ENCODE measurements around the gene SP140. TPM values are rescaled to one million over a fixed set of nuclear protein-coding genes. Genes with fewer than 3 reads are reported as not detected.

Gene SP140
- total RNA-seq (2011; cell fraction: chromatin; rRNA removed; ENCODE audit: low replicate concordance), result 4.1 and 5.6 TPM in 2 replicates
- 1.8 TPM in 2 replicates for total RNA-seq (2011; cell fraction: nucleolus; rRNA removed)
- 2.7 and 3.7 TPM in 2 replicates for total RNA-seq (2011; cell fraction: nucleoplasm; rRNA removed)
- total RNA-seq (2014; rRNA removed) (not detected in 2 replicates), total RNA-seq (2014; rRNA removed; fragmentation: Illumina TruSeq; extraction: Trizol) (0.41 and 0.65 TPM in 2 replicates), total RNA-seq (2015; rRNA removed; fragmentation: Illumina TruSeq; extraction: Trizol) (0.65 TPM in 1 of 2 replicates, not detected in the other), total RNA-seq (2021) (0.25 and 0.35 TPM in 2 replicates), polyA plus RNA-seq (2011; rRNA removed) (1.0 and 1.6 TPM in 2 replicates), polyA plus RNA-seq (2014; fragmentation: Illumina TruSeq; extraction: Trizol) (0.49 TPM in 1 of 2 replicates, not detected in the other), polyA plus RNA-seq (2014; fragmentation: Nextera tagmentation; extraction: Ambion mirVana) (under 1 TPM; 0.04 to 0.35 TPM), polyA plus RNA-seq (2014; rRNA removed) (0.19 and 1.1 TPM in 2 replicates), polyA minus RNA-seq (2011; rRNA and poly(A)+ RNA removed) (0.81 and 1.4 TPM in 2 replicates), Bru-seq, nascent RNA (percentile 10 among the genes with signal in this experiment), BruChase-seq, experiment 1, labeled RNA remaining after a 2-hour chase (percentile 11 among the genes with signal in this experiment), BruChase-seq, experiment 2, labeled RNA remaining after a 6-hour chase (percentile 12 among the genes with signal in this experiment)
- polyA plus RNA-seq (2011; cell fraction: cytosol; rRNA removed), result 0.31 TPM in 1 of 2 replicates, not detected in the other
- 3.9 and 4.7 TPM in 2 replicates for polyA plus RNA-seq (2011; cell fraction: nucleus; rRNA removed)
- 0.38 and 1.0 TPM in 2 replicates for polyA plus RNA-seq (2012)
- polyA minus RNA-seq (2011; cell fraction: cytosol; rRNA and poly(A)+ RNA removed), result not detected in 2 replicates
- polyA minus RNA-seq (2011; cell fraction: nucleus; rRNA and poly(A)+ RNA removed), result 1.5 and 4.9 TPM in 2 replicates
- long read RNA-seq, experiment 1, result 0 reads
- long read RNA-seq, experiment 2, result 0 reads
- long read RNA-seq, experiment 3, result 0 reads

DNA sequence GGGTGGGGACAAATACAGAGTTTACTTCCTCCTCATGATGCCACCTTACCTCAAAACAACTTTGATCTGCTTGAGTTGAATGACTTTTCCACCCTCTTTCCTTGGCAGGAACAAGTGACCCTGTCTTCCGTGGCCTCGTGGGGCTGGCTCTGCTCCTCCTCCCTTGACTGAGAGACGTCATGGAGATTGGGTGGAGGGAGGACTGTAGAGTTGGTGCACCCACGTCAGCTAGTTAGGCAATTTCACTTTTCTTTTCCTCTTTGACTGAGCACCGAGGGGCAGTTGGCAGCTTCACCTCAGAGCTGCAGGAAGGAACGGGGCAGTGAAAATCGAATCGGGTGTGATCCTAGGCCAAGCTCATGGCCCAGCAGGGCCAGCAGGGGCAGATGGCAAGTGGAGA is at the start of gene SP140:
Gene SP140, plus strand, starts transcription at position 251 of the 400 bp plus-strand sequence. Its CDS starts 109 bp downstream, at position 360.
- no peak within 1 kb of the TSS for H3K4me2 ChIP-seq (ENCODE audit: insufficient read depth, low read length)
- H3K27ac ChIP-seq (ENCODE audit: extremely low read depth, low read depth, low read length), result no peak within 1 kb of the TSS
- no peaks in the 10 kb centered on the region for H3K4me1 ChIP-seq (replicated peaks in 1 of 2; ENCODE audit: control insufficient read depth in 2 of 2, insufficient read depth in 2 of 2, low read length in 2 of 2)
- H3K27me3 ChIP-seq (ENCODE audit: control insufficient read depth in 2 of 2, insufficient read depth in 2 of 2, low read length in 2 of 2), result no peaks in the 10 kb centered on the region
- BruUV-seq (replicated peaks), result no TSS peak
- H2AFZ ChIP-seq (ENCODE audit: low read depth, low read length), result peak within 1 kb of the TSS; percentile 55; the same call in 1 of the 2 replicates
- intact Hi-C loops (cut with micrococcal nuclease) (no loop called here), in situ Hi-C loops (cut with MboI) (no loop called here)
- POLR2A ChIA-PET, result no interaction called here
- no peaks in the 10 kb centered on the region for H3K79me2 ChIP-seq (ENCODE audit: control insufficient read depth, insufficient read depth, low read length)
- H3K4me3 ChIP-seq, result no peak within 1 kb of the TSS
- CTCF ChIA-PET (ENCODE audit: low intra/inter-chr PET ratio), result no interaction called here
- H3K9ac ChIP-seq (ENCODE audit: insufficient read depth in 1 of 2, low read depth in 2 of 2, low read length in 2 of 2), result no peak within 1 kb of the TSS
- peaks cover 3% of the 10 kb centered on the region for H3K9me3 ChIP-seq (replicated peaks; ENCODE audit: control insufficient read depth, insufficient read depth, low read depth, low read length)
- DNase-seq (ENCODE audit: extremely low read depth in 1 of 4, low spot score in 3 of 4) (no peak), FAIRE-seq (no peak), ATAC-seq (no peak; the same call in 2 of the 3 replicates)
- H3K36me3 ChIP-seq (ENCODE audit: control insufficient read depth, insufficient read depth, low read length), result no peaks in the 10 kb centered on the region
- WGBS (ENCODE audit: insufficient coverage, low coverage, missing lambda C conversion rate), result 6% methylated on average over 7 of the region's 8 CpGs
- H3K9me1 ChIP-seq (ENCODE audit: control insufficient read depth, insufficient read depth, low read length), result no peaks in the 10 kb centered on the region
- no peaks in the 10 kb centered on the region for H4K20me1 ChIP-seq (replicated peaks; ENCODE audit: control insufficient read depth, insufficient read depth, low read length)
- TF ChIP-seq STAT5A (IDR thresholded peaks at IDR 0.05; ENCODE audit: borderline replicate concordance, low read length), result no peak
- no peak for TF ChIP-seq ZNF324 (CRISPR knock-in tag; IDR thresholded peaks at IDR 0.05)
- TF ChIP-seq, protein P1, sequence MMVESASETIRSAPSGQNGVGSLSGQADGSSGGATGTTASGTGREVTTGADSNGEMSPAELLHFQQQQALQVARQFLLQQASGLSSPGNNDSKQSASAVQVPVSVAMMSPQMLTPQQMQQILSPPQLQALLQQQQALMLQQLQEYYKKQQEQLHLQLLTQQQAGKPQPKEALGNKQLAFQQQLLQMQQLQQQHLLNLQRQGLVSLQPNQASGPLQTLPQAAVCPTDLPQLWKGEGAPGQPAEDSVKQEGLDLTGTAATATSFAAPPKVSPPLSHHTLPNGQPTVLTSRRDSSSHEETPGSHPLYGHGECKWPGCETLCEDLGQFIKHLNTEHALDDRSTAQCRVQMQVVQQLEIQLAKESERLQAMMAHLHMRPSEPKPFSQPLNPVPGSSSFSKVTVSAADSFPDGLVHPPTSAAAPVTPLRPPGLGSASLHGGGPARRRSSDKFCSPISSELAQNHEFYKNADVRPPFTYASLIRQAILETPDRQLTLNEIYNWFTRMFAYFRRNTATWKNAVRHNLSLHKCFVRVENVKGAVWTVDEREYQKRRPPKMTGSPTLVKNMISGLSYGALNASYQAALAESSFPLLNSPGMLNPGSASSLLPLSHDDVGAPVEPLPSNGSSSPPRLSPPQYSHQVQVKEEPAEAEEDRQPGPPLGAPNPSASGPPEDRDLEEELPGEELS (CRISPR knock-in tag; IDR thresholded peaks at IDR 0.05; ENCODE audit: borderline replicate concordance), result no peak
- TF ChIP-seq CAMTA2 (CRISPR knock-in tag; conservative IDR thresholded peaks at IDR 0.05), result no peak
- TF ChIP-seq, protein P2, sequence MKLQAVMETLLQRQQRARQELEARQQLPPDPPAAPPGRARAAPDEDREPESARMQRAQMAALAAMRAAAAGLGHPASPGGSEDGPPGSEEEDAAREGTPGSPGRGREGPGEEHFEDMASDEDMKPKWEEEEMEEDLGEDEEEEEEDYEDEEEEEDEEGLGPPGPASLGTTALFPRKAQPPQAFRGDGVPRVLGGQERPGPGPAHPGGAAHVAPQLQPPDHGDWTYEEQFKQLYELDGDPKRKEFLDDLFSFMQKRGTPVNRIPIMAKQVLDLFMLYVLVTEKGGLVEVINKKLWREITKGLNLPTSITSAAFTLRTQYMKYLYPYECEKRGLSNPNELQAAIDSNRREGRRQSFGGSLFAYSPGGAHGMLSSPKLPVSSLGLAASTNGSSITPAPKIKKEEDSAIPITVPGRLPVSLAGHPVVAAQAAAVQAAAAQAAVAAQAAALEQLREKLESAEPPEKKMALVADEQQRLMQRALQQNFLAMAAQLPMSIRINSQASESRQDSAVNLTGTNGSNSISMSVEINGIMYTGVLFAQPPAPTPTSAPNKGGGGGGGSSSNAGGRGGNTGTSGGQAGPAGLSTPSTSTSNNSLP (IDR thresholded peaks at IDR 0.05; ENCODE audit: borderline replicate concordance, low read depth, low read length), result no peak
- TF ChIP-seq, protein P3, sequence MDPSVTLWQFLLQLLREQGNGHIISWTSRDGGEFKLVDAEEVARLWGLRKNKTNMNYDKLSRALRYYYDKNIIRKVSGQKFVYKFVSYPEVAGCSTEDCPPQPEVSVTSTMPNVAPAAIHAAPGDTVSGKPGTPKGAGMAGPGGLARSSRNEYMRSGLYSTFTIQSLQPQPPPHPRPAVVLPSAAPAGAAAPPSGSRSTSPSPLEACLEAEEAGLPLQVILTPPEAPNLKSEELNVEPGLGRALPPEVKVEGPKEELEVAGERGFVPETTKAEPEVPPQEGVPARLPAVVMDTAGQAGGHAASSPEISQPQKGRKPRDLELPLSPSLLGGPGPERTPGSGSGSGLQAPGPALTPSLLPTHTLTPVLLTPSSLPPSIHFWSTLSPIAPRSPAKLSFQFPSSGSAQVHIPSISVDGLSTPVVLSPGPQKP (CRISPR knock-in tag; IDR thresholded peaks at IDR 0.05), result no peak
- no peak for TF ChIP-seq NFE2L1 (tag; IDR thresholded peaks at IDR 0.05; ENCODE audit: borderline replicate concordance, low read depth)
- TF ChIP-seq, protein P4, sequence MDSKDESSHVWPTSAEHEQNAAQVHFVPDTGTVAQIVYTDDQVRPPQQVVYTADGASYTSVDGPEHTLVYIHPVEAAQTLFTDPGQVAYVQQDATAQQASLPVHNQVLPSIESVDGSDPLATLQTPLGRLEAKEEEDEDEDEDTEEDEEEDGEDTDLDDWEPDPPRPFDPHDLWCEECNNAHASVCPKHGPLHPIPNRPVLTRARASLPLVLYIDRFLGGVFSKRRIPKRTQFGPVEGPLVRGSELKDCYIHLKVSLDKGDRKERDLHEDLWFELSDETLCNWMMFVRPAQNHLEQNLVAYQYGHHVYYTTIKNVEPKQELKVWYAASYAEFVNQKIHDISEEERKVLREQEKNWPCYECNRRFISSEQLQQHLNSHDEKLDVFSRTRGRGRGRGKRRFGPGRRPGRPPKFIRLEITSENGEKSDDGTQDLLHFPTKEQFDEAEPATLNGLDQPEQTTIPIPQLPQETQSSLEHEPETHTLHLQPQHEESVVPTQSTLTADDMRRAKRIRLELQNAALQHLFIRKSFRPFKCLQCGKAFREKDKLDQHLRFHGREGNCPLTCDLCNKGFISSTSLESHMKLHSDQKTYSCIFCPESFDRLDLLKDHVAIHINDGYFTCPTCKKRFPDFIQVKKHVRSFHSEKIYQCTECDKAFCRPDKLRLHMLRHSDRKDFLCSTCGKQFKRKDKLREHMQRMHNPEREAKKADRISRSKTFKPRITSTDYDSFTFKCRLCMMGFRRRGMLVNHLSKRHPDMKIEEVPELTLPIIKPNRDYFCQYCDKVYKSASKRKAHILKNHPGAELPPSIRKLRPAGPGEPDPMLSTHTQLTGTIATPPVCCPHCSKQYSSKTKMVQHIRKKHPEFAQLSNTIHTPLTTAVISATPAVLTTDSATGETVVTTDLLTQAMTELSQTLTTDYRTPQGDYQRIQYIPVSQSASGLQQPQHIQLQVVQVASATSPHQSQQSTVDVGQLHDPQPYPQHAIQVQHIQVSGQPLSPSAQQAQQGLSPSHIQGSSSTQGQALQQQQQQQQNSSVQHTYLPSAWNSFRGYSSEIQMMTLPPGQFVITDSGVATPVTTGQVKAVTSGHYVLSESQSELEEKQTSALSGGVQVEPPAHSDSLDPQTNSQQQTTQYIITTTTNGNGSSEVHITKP (IDR thresholded peaks at IDR 0.05; ENCODE audit: partially characterized antibody), result no peak
- TF ChIP-seq ZKSCAN1 (IDR thresholded peaks at IDR 0.05; ENCODE audit: low read depth, low read length), result no peak
- TF ChIP-seq NBN (IDR thresholded peaks at IDR 0.05; ENCODE audit: low read depth), result no peak
